ENCODE measurements around the gene IQCK.

GRCh38 chr16:19860166-19861041, 142.3 kb downstream of the IQCK start:
- TF ChIP-seq, protein P1, sequence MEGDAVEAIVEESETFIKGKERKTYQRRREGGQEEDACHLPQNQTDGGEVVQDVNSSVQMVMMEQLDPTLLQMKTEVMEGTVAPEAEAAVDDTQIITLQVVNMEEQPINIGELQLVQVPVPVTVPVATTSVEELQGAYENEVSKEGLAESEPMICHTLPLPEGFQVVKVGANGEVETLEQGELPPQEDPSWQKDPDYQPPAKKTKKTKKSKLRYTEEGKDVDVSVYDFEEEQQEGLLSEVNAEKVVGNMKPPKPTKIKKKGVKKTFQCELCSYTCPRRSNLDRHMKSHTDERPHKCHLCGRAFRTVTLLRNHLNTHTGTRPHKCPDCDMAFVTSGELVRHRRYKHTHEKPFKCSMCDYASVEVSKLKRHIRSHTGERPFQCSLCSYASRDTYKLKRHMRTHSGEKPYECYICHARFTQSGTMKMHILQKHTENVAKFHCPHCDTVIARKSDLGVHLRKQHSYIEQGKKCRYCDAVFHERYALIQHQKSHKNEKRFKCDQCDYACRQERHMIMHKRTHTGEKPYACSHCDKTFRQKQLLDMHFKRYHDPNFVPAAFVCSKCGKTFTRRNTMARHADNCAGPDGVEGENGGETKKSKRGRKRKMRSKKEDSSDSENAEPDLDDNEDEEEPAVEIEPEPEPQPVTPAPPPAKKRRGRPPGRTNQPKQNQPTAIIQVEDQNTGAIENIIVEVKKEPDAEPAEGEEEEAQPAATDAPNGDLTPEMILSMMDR (IDR thresholded peaks at IDR 0.05), result no peak
- TF ChIP-seq POLR2AphosphoS5 (IDR thresholded peaks at IDR 0.05) (no peak), EP300 (IDR thresholded peaks at IDR 0.05) (no peak)

All from stomach (tissue), 4 donors.